ENCODE data around the gene SMURF2.

- no peak for TF ChIP-seq EZH2 (IDR thresholded peaks at IDR 0.05; ENCODE audit: borderline replicate concordance, low read length)
- TF ChIP-seq CTCF (conservative IDR thresholded peaks at IDR 0.05 in 1 of 2, IDR thresholded peaks at IDR 0.05 in 1 of 2; ENCODE audit: extremely low read depth in 1 of 2, insufficient read depth in 1 of 2, low read depth in 1 of 2, low read length in 2 of 2): no peak
Measured at GRCh38 chr17:64709481-64709880, 47.4 kb upstream of the SMURF2 start.

Data from mammary epithelial cell (primary cell).